Calu3 (cell line): Measurements from ENCODE around the gene EPS15. TPM values are rescaled to one million over a fixed set of nuclear protein-coding genes. Genes with fewer than 3 reads are reported as not detected.
A peak's percentile ranks its signal among the peaks of the same experiment; 100 is the strongest.

Source experiments
- BruUV-seq: library from RNA; stranded (reverse); fragments of 400-500 nt; replicated peaks from 2 replicates; lab custom pipeline; 2021; lab: Mats Ljungman, UMichigan
- CTCF ChIA-PET: fragments of 300-600 bp; sonication (Branson Sonifier 250); formaldehyde crosslinking; loops from one replicate; lab custom pipeline; 2022; ENCODE audit warnings: antibody characterized with exemption; lab: Charles Lee
- DNase-seq: peaks from one replicate; pipeline ENCODE4 v3.0.0; 2022
- H3K27ac Mint-ChIP-seq: one replicate; pipeline ENCODE4 v1.8.0; 2022; ENCODE audit warnings: mixed read lengths; ENCODE audit not compliant: unreplicated experiment
- H3K27me3 Mint-ChIP-seq: one replicate; pipeline ENCODE4 v1.8.0; 2022; ENCODE audit warnings: mixed read lengths; ENCODE audit not compliant: unreplicated experiment
- H3K36me3 Mint-ChIP-seq: one replicate; pipeline ENCODE4 v1.8.0; 2022; ENCODE audit warnings: mild to moderate bottlenecking, moderate library complexity, mixed read lengths; ENCODE audit not compliant: insufficient read depth, unreplicated experiment
- H3K4me1 Mint-ChIP-seq: one replicate; pipeline ENCODE4 v1.8.0; 2022; ENCODE audit warnings: mild to moderate bottlenecking, low read depth, mixed read lengths; ENCODE audit not compliant: unreplicated experiment
- H3K4me3 Mint-ChIP-seq: one replicate; pipeline ENCODE4 v1.8.0; 2022; ENCODE audit warnings: mild to moderate bottlenecking, low read depth, moderate library complexity, mixed read lengths; ENCODE audit not compliant: unreplicated experiment
- H3K9me3 Mint-ChIP-seq: one replicate; pipeline ENCODE4 v1.8.0; 2022; ENCODE audit warnings: low read depth, mixed read lengths; ENCODE audit not compliant: unreplicated experiment
- CTCF ChIP-seq: fragments of 200-600 bp; IDR thresholded peaks from one replicate; pipeline ENCODE4 v1.8.0; 2022; ENCODE audit warnings: antibody characterized with exemption; ENCODE audit not compliant: unreplicated experiment
- intact Hi-C: fragments of 100-400 bp; cut with micrococcal nuclease; formaldehyde crosslinking; loops from one replicate; pipeline ENCODE4 v1.10.0; 2022; ENCODE audit not compliant: unreplicated experiment
- total RNA-seq: library from RNA; stranded (reverse); gene quantifications from 2 replicates; pipeline ENCODE4 v1.2.3, GENCODE V29; 2022

EPS15 gene
- total RNA-seq, 1 experiment from 2014 or later = 51.2 TPM

GRCh38 chr1:51497340-51497739, 21.7 kb downstream of the EPS15 start:
- no TSS peak for BruUV-seq
- intact Hi-C loops = no loop called here
- Mint-ChIP-seq H3K27me3 (no peaks in the 10 kb centered on the region), H3K36me3 (no peaks in the 10 kb centered on the region), H3K4me1 (peaks cover 10% of the 10 kb centered on the region), H3K9me3 (no peaks in the 10 kb centered on the region), H3K4me3 (no peak overlapping the region), H3K27ac (no peak overlapping the region)
- TF ChIP-seq CTCF = no peak
- DNase-seq = no peak
- CTCF ChIA-PET = no interaction called here

- intact Hi-C loops = no loop called here
- no peak overlapping the region for H3K4me3 Mint-ChIP-seq
Observed at GRCh38 chr1:51494138-51494830, 24.8 kb downstream of the EPS15 start.

GRCh38 chr1:51491166-51491981, 27.7 kb downstream of the EPS15 start:
- Mint-ChIP-seq H3K36me3 (no peaks in the 10 kb centered on the region), H3K27me3 (no peaks in the 10 kb centered on the region), H3K27ac (no peak overlapping the region), H3K4me3 (no peak overlapping the region), H3K4me1 (peaks cover 31% of the 10 kb centered on the region), H3K9me3 (no peaks in the 10 kb centered on the region)
- no peak for TF ChIP-seq CTCF
- intact Hi-C loops = no loop called here
- CTCF ChIA-PET = interaction anchor here (0.6 kb wide), 1 partner anchor 96 kb away, joined by 4 read pairs; no protein-coding TSS in a partner anchor
- DNase-seq = peak; percentile 27
- no TSS peak for BruUV-seq

More at GRCh38 chr1:51494138-51494830, 24.8 kb downstream of the EPS15 start:
- no peaks in the 10 kb centered on the region for H3K36me3 Mint-ChIP-seq
- no TSS peak for BruUV-seq
- TF ChIP-seq CTCF = no peak
- H3K27me3 Mint-ChIP-seq = no peaks in the 10 kb centered on the region
- peak overlapping the region; percentile 0 for H3K27ac Mint-ChIP-seq
- H3K9me3 Mint-ChIP-seq = no peaks in the 10 kb centered on the region
- CTCF ChIA-PET = no interaction called here
- peaks cover 23% of the 10 kb centered on the region for H3K4me1 Mint-ChIP-seq
- no peak for DNase-seq

GRCh38 chr1:51489472-51489871, 29.6 kb downstream of the EPS15 start:
- intact Hi-C loops = no loop called here
- TF ChIP-seq CTCF = no peak
- Mint-ChIP-seq H3K27ac (no peak overlapping the region), H3K9me3 (no peaks in the 10 kb centered on the region), H3K4me1 (peaks cover 29% of the 10 kb centered on the region), H3K36me3 (no peaks in the 10 kb centered on the region), H3K4me3 (no peak overlapping the region), H3K27me3 (no peaks in the 10 kb centered on the region)
- CTCF ChIA-PET = interaction anchor here (0.6 kb wide), 1 partner anchor 1919 kb away, joined by 3 read pairs; no protein-coding TSS in a partner anchor
- no TSS peak for BruUV-seq
- no peak for DNase-seq
